H9 (cell line): ENCODE data around the gene GGA2. TPM values are rescaled to one million over a fixed set of nuclear protein-coding genes. Genes with fewer than 3 reads are reported as not detected.

Experiments used
- DNase-seq: peaks from one replicate; pipeline ENCODE4 v3.0.0-alpha.2; 2017
- H2AFZ ChIP-seq: one replicate; pipeline ENCODE4 v1.6.1; 2013; ENCODE audit warnings: mild to moderate bottlenecking, low read length, control low read depth, moderate library complexity
- H2AK5ac ChIP-seq: 2 replicates; pipeline ENCODE4 v1.6.1; 2013; ENCODE audit warnings: low read length, control low read depth, mixed read lengths; ENCODE audit not compliant: insufficient read length
- H2BK120ac ChIP-seq: one replicate; pipeline ENCODE4 v1.6.1; 2013; ENCODE audit warnings: low read depth, mild to moderate bottlenecking, low read length, control low read depth, inconsistent platforms; ENCODE audit not compliant: poor library complexity, severe bottlenecking
- H2BK12ac ChIP-seq: 2 replicates; pipeline ENCODE4 v1.6.1; 2013; ENCODE audit warnings: low read length, control low read depth, mixed read lengths, low read depth; ENCODE audit not compliant: insufficient read length
- H2BK15ac ChIP-seq: 2 replicates; pipeline ENCODE4 v1.6.1; 2013; ENCODE audit warnings: low read depth, low read length, control low read depth
- H2BK20ac ChIP-seq: one replicate; pipeline ENCODE4 v1.6.1; 2013; ENCODE audit warnings: low read depth, mild to moderate bottlenecking, low read length, control low read depth, inconsistent platforms; ENCODE audit not compliant: poor library complexity, severe bottlenecking
- H2BK5ac ChIP-seq: 2 replicates; pipeline ENCODE4 v1.6.1; 2013; ENCODE audit warnings: low read length, control low read depth, mixed read lengths; ENCODE audit not compliant: insufficient read length
- H3K14ac ChIP-seq: 2 replicates; pipeline ENCODE4 v1.6.1; 2013; ENCODE audit warnings: low read length, control low read depth; ENCODE audit not compliant: insufficient read depth
- H3K18ac ChIP-seq: 2 replicates; pipeline ENCODE4 v1.6.1; 2013; ENCODE audit warnings: low read depth, mild to moderate bottlenecking, mixed read lengths, low read length, control low read depth; ENCODE audit not compliant: insufficient read length
- H3K23ac ChIP-seq: 2 replicates; pipeline ENCODE4 v1.6.1; 2013; ENCODE audit warnings: low read length, control low read depth, mixed read lengths, low read depth; ENCODE audit not compliant: insufficient read length
- H3K23me2 ChIP-seq: 2 replicates; pipeline ENCODE4 v1.6.1; 2013; ENCODE audit warnings: low read depth, mild to moderate bottlenecking, mixed read lengths, low read length, control low read depth; ENCODE audit not compliant: insufficient read length, poor library complexity, severe bottlenecking
- H3K27ac ChIP-seq: 2 replicates; pipeline ENCODE4 v1.5.1; 2013; ENCODE audit warnings: low read length, control low read depth, mixed read lengths, low read depth; ENCODE audit not compliant: insufficient read length
- H3K27me3 ChIP-seq: 2 replicates; pipeline ENCODE4 v1.6.1; 2013; ENCODE audit warnings: low read length, control low read depth, inconsistent platforms; ENCODE audit not compliant: insufficient read depth
- H3K4ac ChIP-seq: 2 replicates; pipeline ENCODE4 v1.6.1; 2013; ENCODE audit warnings: low read depth, mild to moderate bottlenecking, control low read depth, inconsistent platforms, low read length, moderate library complexity
- H3K4me1 ChIP-seq: 2 replicates; pipeline ENCODE4 v1.6.1; 2013; ENCODE audit warnings: low read length, control low read depth, inconsistent platforms; ENCODE audit not compliant: insufficient read depth
- H3K4me2 ChIP-seq: 2 replicates; pipeline ENCODE4 v1.6.1; 2013; ENCODE audit warnings: low read length, control low read depth, mixed read lengths; ENCODE audit not compliant: insufficient read length, insufficient read depth
- H3K56ac ChIP-seq: 2 replicates; pipeline ENCODE4 v1.6.1; 2013; ENCODE audit warnings: low read depth, mild to moderate bottlenecking, mixed read lengths, low read length, control low read depth; ENCODE audit not compliant: insufficient read length
- H3K79me1 ChIP-seq: 2 replicates; pipeline ENCODE4 v1.6.1; 2013; ENCODE audit warnings: low read depth, mild to moderate bottlenecking, moderate library complexity, low read length, control low read depth, inconsistent platforms; ENCODE audit not compliant: insufficient read depth, poor library complexity, severe bottlenecking
- H3K79me2 ChIP-seq: 2 replicates; pipeline ENCODE4 v1.6.1; 2013; ENCODE audit warnings: low read length, control low read depth, inconsistent platforms; ENCODE audit not compliant: insufficient read depth
- H3K9ac ChIP-seq: 2 replicates; pipeline ENCODE4 v1.6.1; 2013; ENCODE audit warnings: low read length, control low read depth, mixed read lengths; ENCODE audit not compliant: insufficient read length; ENCODE audit errors: extremely low read depth
- H3K9me3 ChIP-seq: one replicate; pipeline ENCODE4 v1.6.1; 2013; ENCODE audit warnings: low read depth, low read length, inconsistent platforms; ENCODE audit not compliant: control insufficient read depth
- H3T11ph ChIP-seq: one replicate; pipeline ENCODE4 v1.6.1; 2013; ENCODE audit warnings: mild to moderate bottlenecking, low read length, control low read depth, inconsistent platforms
- H4K20me1 ChIP-seq: one replicate; pipeline ENCODE4 v1.6.1; 2013; ENCODE audit not compliant: control insufficient read depth, insufficient read length, insufficient read depth
- H4K5ac ChIP-seq: 2 replicates; pipeline ENCODE4 v1.6.1; 2013; ENCODE audit warnings: low read depth, mild to moderate bottlenecking, mixed read lengths, low read length, control low read depth; ENCODE audit not compliant: insufficient read length
- H4K8ac ChIP-seq: replicated peaks from 2 replicates; pipeline ENCODE4 v1.6.1; 2013; ENCODE audit warnings: low read length, control low read depth, mixed read lengths, low read depth; ENCODE audit not compliant: insufficient read length
- H4K91ac ChIP-seq: 2 replicates; pipeline ENCODE4 v1.6.1; 2013; ENCODE audit warnings: low read depth, mild to moderate bottlenecking, moderate library complexity, mixed read lengths, low read length, control low read depth; ENCODE audit not compliant: insufficient read length
- H3K27ac Mint-ChIP-seq, 3 experiments: 2 replicates in 2 of 3; 3 replicates in 1 of 3; pipeline ENCODE4 v1.8.0; 2020 to 2021; ENCODE audit warnings: mixed read lengths in 3 of 3, mild to moderate bottlenecking in 1 of 3, moderate library complexity in 1 of 3
- H3K27me3 Mint-ChIP-seq: 2 replicates; pipeline ENCODE4 v1.8.0; 2021; ENCODE audit warnings: low read depth, mild to moderate bottlenecking, moderate library complexity, mixed read lengths
- H3K36me3 Mint-ChIP-seq, 3 experiments: 2 replicates in 2 of 3; 3 replicates in 1 of 3; pipeline ENCODE4 v1.8.0; 2020 to 2021; ENCODE audit warnings: low read depth in 3 of 3, mixed read lengths in 3 of 3; ENCODE audit not compliant: insufficient read depth in 1 of 3
- H3K4me1 Mint-ChIP-seq, 2 experiments: 2 replicates each; pipeline ENCODE4 v1.8.0; 2020; ENCODE audit warnings: mixed read lengths in 2 of 2
- H3K4me3 Mint-ChIP-seq, 2 experiments: 2 replicates in 1 of 2; 3 replicates in 1 of 2; pipeline ENCODE4 v1.8.0; 2020 to 2021; ENCODE audit warnings: mild to moderate bottlenecking in 2 of 2, mixed read lengths in 2 of 2, moderate library complexity in 1 of 2
- H3K9me3 Mint-ChIP-seq, 2 experiments: 2 replicates in 1 of 2; 3 replicates in 1 of 2; pipeline ENCODE4 v1.8.0; 2020; ENCODE audit warnings: mild to moderate bottlenecking in 2 of 2, mixed read lengths in 2 of 2, moderate library complexity in 1 of 2
- CTCF ChIP-seq: fragments of 200-600 bp; sonication (generic); conservative IDR thresholded peaks from 3 replicates; pipeline ENCODE4 v1.8.0; 2021; ENCODE audit warnings: antibody characterized with exemption, mild to moderate bottlenecking
- whole genome bisulfite sequencing: extraction: QIAGEN DNeasy Blood & Tissue Kit; methylation state at CpG from one replicate; pipeline ENCODE4 v1.1.7; 2013; ENCODE audit warnings: missing lambda C conversion rate, low lambda C conversion rate, mixed read lengths; ENCODE audit not compliant: insufficient read length; ENCODE audit errors: extremely low coverage; 5-methylcytosine and 5-hydroxymethylcytosine counted together
- total RNA-seq: library from RNA; stranded (reverse); gene quantifications from 2 replicates; pipeline ENCODE4 v1.2.1, GENCODE V29; 2021

The GGA2 gene
- total RNA-seq, 1 experiment from 2014 or later = 143 TPM

GRCh38 chr16:23420011-23420410, 90.3 kb downstream of the GGA2 start:
- Histone ChIP-seq H3T11ph (no peak overlapping the region), H2BK5ac (no peak overlapping the region), H3K56ac (no peak overlapping the region), H3K79me1 (no peaks in the 10 kb centered on the region), H3K9me3 (no peaks in the 10 kb centered on the region), H2AK5ac (no peak overlapping the region), H3K27me3 (no peaks in the 10 kb centered on the region), H4K20me1 (no peaks in the 10 kb centered on the region), H3K18ac (no peak overlapping the region), H3K14ac (no peak overlapping the region), H4K91ac (no peak overlapping the region), H3K4me1 (no peaks in the 10 kb centered on the region), H3K27ac (peak overlapping the region; percentile 67), H3K23me2 (no peaks in the 10 kb centered on the region), H3K23ac (no peak overlapping the region), H3K4ac (no peak overlapping the region), H4K8ac (no peak overlapping the region), H2BK20ac (no peak overlapping the region), H3K9ac (no peak overlapping the region), H4K5ac (no peak overlapping the region), H2BK12ac (no peak overlapping the region), H3K79me2 (no peaks in the 10 kb centered on the region), H2AFZ (no peak overlapping the region), H3K4me2 (no peak overlapping the region), H2BK120ac (no peak overlapping the region), H2BK15ac (no peak overlapping the region)
- peak overlapping the region; percentile 22 to 84 (median 82); a peak in 3 of 7 replicates for H3K27ac Mint-ChIP-seq
- H3K36me3 Mint-ChIP-seq = peaks cover 0 to 24% (median 10%) of the 10 kb centered on the region in 3 experiments; a peak in 6 of 7 replicates
- H3K27me3 Mint-ChIP-seq = no peaks in the 10 kb centered on the region
- WGBS = no CpG with 5 or more reads among the region's 5 CpGs
- DNase-seq = no peak
- peaks cover 9 to 12% of the 10 kb centered on the region in 2 experiments for H3K4me1 Mint-ChIP-seq
- no peak overlapping the region for H3K4me3 Mint-ChIP-seq
- no peaks in the 10 kb centered on the region for H3K9me3 Mint-ChIP-seq
- TF ChIP-seq CTCF = no peak
